Measurements from ENCODE around the gene MYO5B.

DNA sequence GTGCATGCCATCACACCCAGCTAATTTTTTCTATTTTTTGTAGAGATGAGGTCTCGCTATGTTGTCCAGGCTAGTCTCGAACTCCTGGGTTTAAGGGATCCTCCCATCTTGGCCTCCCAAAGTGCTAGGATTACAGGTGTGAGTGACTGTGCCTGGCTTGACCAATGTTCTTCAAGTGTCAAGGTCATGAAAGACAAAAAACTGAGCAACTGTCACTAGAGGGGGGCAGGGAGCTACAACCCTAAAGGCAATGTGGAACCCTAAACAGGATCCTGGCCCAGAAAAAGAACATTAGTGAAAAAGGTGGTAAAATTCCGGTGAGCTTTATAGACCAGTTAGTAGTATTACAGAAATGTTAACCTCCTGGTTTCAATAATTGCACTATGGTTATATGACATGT, 7.3 kb downstream of the MYO5B start:
- TF ChIP-seq, protein P1, sequence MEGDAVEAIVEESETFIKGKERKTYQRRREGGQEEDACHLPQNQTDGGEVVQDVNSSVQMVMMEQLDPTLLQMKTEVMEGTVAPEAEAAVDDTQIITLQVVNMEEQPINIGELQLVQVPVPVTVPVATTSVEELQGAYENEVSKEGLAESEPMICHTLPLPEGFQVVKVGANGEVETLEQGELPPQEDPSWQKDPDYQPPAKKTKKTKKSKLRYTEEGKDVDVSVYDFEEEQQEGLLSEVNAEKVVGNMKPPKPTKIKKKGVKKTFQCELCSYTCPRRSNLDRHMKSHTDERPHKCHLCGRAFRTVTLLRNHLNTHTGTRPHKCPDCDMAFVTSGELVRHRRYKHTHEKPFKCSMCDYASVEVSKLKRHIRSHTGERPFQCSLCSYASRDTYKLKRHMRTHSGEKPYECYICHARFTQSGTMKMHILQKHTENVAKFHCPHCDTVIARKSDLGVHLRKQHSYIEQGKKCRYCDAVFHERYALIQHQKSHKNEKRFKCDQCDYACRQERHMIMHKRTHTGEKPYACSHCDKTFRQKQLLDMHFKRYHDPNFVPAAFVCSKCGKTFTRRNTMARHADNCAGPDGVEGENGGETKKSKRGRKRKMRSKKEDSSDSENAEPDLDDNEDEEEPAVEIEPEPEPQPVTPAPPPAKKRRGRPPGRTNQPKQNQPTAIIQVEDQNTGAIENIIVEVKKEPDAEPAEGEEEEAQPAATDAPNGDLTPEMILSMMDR (IDR thresholded peaks at IDR 0.05; ENCODE audit: low read depth, low read length, missing input control) = no peak
- TF ChIP-seq YY1 (IDR thresholded peaks at IDR 0.05) (no peak), HNF4G (IDR thresholded peaks at IDR 0.05) (no peak)

Measured in liver (tissue), 3 donors.